Measurements from ENCODE around the gene EPB41L4B. TPM values are rescaled to one million over a fixed set of nuclear protein-coding genes. Genes with fewer than 3 reads are reported as not detected.

Gene EPB41L4B
- total and polyA plus RNA-seq, 2 experiments from 2014 or later: 11.0 to 32.2 TPM

DNA sequence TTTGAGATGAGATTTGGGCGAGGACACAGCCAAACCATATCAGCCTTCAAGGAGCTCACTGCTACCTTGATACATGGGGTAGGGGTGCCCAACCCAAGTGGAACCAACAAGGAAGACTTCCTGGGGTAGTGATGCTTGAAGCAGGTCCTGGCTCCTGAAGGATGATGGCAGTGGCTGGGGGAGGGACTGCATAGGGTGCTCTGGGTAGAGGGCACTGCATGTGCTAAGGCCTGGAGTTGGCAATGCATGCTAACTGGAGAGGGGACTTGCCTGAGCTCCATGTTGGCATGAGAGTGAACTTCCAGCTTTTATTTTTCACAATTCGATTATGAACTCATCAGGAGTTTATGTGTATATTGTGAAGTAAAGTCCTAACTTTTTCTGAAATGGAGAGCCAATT, 95.2 kb downstream of the EPB41L4B start:
- H3K27ac Mint-ChIP-seq: no peak overlapping the region
- no peak; the same call in 2 of the 3 replicates for ATAC-seq
- no peaks in the 10 kb centered on the region for H3K4me1 Mint-ChIP-seq
- no peaks in the 10 kb centered on the region; the same call in 2 of the 3 replicates for H3K36me3 Mint-ChIP-seq (ENCODE audit: low read depth)
- Histone ChIP-seq H3K36me3 (ENCODE audit: insufficient read depth) (no peaks in the 10 kb centered on the region), H3F3A (replicated peaks; ENCODE audit: low read depth) (no peaks in the 10 kb centered on the region), H2AFZ (no peak overlapping the region), H4K20me1 (replicated peaks; ENCODE audit: insufficient read depth) (no peaks in the 10 kb centered on the region; the same call in 1 of the 2 replicates), H3K4me3 (no peak overlapping the region), H3K4me2 (no peak overlapping the region), H3K27me3 (ENCODE audit: insufficient read depth) (no peaks in the 10 kb centered on the region), H3K27ac (ENCODE audit: low read depth) (no peak overlapping the region), H3K4me1 (ENCODE audit: insufficient read depth) (no peaks in the 10 kb centered on the region), H3K9me2 (ENCODE audit: insufficient read depth) (no peaks in the 10 kb centered on the region), H3K79me2 (replicated peaks; ENCODE audit: insufficient read depth) (no peaks in the 10 kb centered on the region)
- no peak for TF ChIP-seq ZNF331 (CRISPR knock-in tag; IDR thresholded peaks at IDR 0.05; ENCODE audit: low read depth)
- no peak for TF ChIP-seq STAT1 (IDR thresholded peaks at IDR 0.05; ENCODE audit: unreplicated experiment)
- no peak for TF ChIP-seq NANOG (IDR thresholded peaks at IDR 0.05; ENCODE audit: borderline replicate concordance)
- TF ChIP-seq, protein P1, sequence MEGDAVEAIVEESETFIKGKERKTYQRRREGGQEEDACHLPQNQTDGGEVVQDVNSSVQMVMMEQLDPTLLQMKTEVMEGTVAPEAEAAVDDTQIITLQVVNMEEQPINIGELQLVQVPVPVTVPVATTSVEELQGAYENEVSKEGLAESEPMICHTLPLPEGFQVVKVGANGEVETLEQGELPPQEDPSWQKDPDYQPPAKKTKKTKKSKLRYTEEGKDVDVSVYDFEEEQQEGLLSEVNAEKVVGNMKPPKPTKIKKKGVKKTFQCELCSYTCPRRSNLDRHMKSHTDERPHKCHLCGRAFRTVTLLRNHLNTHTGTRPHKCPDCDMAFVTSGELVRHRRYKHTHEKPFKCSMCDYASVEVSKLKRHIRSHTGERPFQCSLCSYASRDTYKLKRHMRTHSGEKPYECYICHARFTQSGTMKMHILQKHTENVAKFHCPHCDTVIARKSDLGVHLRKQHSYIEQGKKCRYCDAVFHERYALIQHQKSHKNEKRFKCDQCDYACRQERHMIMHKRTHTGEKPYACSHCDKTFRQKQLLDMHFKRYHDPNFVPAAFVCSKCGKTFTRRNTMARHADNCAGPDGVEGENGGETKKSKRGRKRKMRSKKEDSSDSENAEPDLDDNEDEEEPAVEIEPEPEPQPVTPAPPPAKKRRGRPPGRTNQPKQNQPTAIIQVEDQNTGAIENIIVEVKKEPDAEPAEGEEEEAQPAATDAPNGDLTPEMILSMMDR (conservative IDR thresholded peaks at IDR 0.05; ENCODE audit: low read depth in 2 of 2): no peak
- TF ChIP-seq JUNB (IDR thresholded peaks at IDR 0.05; ENCODE audit: unreplicated experiment): no peak
- TF ChIP-seq CREB1 (CRISPR knock-in tag; IDR thresholded peaks at IDR 0.05; ENCODE audit: low read depth): no peak
- TF ChIP-seq, protein P2, sequence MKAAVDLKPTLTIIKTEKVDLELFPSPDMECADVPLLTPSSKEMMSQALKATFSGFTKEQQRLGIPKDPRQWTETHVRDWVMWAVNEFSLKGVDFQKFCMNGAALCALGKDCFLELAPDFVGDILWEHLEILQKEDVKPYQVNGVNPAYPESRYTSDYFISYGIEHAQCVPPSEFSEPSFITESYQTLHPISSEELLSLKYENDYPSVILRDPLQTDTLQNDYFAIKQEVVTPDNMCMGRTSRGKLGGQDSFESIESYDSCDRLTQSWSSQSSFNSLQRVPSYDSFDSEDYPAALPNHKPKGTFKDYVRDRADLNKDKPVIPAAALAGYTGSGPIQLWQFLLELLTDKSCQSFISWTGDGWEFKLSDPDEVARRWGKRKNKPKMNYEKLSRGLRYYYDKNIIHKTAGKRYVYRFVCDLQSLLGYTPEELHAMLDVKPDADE (IDR thresholded peaks at IDR 0.05): no peak
- no peaks in the 10 kb centered on the region for H3K9me3 Mint-ChIP-seq
- no peak for DNase-seq (ENCODE audit: low spot score)
- no peak overlapping the region for H3K4me3 Mint-ChIP-seq
- H3K27me3 Mint-ChIP-seq (ENCODE audit: insufficient read depth, low read depth, poor library complexity): no peaks in the 10 kb centered on the region

DNA sequence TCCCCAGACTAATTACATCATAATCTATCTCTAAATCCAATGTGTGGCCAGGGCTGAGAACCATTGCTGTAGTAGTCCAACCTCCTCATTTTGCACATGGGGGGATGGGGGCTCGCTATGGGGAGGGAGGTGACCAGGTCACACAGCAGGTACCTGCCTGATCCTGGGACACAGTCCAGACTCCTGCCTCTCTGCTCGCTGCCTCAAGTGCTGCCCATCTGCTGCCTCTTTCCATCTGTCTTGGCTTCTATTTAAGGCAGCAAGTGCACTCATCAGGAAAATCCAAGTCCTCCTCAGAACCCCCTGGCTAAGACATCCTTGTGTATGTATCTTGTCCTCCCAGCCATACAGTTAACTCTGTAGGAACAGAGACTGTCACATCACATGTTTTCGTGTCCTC, 96.1 kb downstream of the EPB41L4B start:
- Histone ChIP-seq H3F3A (replicated peaks; ENCODE audit: low read depth) (no peaks in the 10 kb centered on the region), H3K4me1 (ENCODE audit: insufficient read depth) (no peaks in the 10 kb centered on the region), H3K79me2 (replicated peaks; ENCODE audit: insufficient read depth) (no peaks in the 10 kb centered on the region), H3K4me3 (no peak overlapping the region), H3K27ac (ENCODE audit: low read depth) (no peak overlapping the region), H3K4me2 (no peak overlapping the region), H3K36me3 (ENCODE audit: insufficient read depth) (no peaks in the 10 kb centered on the region), H2AFZ (no peak overlapping the region), H3K9me2 (ENCODE audit: insufficient read depth) (no peaks in the 10 kb centered on the region), H4K20me1 (replicated peaks; ENCODE audit: insufficient read depth) (no peaks in the 10 kb centered on the region; the same call in 1 of the 2 replicates), H3K27me3 (ENCODE audit: insufficient read depth) (no peaks in the 10 kb centered on the region)
- Mint-ChIP-seq H3K27me3 (ENCODE audit: insufficient read depth, low read depth, poor library complexity) (no peaks in the 10 kb centered on the region), H3K4me3 (no peak overlapping the region), H3K9me3 (no peaks in the 10 kb centered on the region), H3K27ac (no peak overlapping the region), H3K36me3 (ENCODE audit: low read depth) (no peaks in the 10 kb centered on the region; the same call in 2 of the 3 replicates), H3K4me1 (no peaks in the 10 kb centered on the region)
- DNase-seq (ENCODE audit: low spot score) (no peak), ATAC-seq (no peak)
- TF ChIP-seq EZH2 (IDR thresholded peaks at IDR 0.05; ENCODE audit: low read depth, unreplicated experiment) (no peak), CREB1 (CRISPR knock-in tag; IDR thresholded peaks at IDR 0.05; ENCODE audit: low read depth) (no peak), ZNF114 (CRISPR knock-in tag; IDR thresholded peaks at IDR 0.05) (no peak), NANOG (IDR thresholded peaks at IDR 0.05; ENCODE audit: borderline replicate concordance) (no peak), POLR2AphosphoS5 (IDR thresholded peaks at IDR 0.05; ENCODE audit: low read depth) (no peak), EZH2phosphoT487 (IDR thresholded peaks at IDR 0.05; ENCODE audit: unreplicated experiment) (no peak), JUNB (IDR thresholded peaks at IDR 0.05; ENCODE audit: unreplicated experiment) (no peak), ZNF331 (CRISPR knock-in tag; IDR thresholded peaks at IDR 0.05; ENCODE audit: low read depth) (no peak), STAT1 (IDR thresholded peaks at IDR 0.05; ENCODE audit: unreplicated experiment) (no peak)
- TF ChIP-seq, protein P3, sequence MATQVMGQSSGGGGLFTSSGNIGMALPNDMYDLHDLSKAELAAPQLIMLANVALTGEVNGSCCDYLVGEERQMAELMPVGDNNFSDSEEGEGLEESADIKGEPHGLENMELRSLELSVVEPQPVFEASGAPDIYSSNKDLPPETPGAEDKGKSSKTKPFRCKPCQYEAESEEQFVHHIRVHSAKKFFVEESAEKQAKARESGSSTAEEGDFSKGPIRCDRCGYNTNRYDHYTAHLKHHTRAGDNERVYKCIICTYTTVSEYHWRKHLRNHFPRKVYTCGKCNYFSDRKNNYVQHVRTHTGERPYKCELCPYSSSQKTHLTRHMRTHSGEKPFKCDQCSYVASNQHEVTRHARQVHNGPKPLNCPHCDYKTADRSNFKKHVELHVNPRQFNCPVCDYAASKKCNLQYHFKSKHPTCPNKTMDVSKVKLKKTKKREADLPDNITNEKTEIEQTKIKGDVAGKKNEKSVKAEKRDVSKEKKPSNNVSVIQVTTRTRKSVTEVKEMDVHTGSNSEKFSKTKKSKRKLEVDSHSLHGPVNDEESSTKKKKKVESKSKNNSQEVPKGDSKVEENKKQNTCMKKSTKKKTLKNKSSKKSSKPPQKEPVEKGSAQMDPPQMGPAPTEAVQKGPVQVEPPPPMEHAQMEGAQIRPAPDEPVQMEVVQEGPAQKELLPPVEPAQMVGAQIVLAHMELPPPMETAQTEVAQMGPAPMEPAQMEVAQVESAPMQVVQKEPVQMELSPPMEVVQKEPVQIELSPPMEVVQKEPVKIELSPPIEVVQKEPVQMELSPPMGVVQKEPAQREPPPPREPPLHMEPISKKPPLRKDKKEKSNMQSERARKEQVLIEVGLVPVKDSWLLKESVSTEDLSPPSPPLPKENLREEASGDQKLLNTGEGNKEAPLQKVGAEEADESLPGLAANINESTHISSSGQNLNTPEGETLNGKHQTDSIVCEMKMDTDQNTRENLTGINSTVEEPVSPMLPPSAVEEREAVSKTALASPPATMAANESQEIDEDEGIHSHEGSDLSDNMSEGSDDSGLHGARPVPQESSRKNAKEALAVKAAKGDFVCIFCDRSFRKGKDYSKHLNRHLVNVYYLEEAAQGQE (IDR thresholded peaks at IDR 0.05; ENCODE audit: unreplicated experiment): no peak
